22Rv1 (cell line): ENCODE data around the gene UACA.
"Not testable (repeated sequence)": the region's sequence is repeated elsewhere in the genome, so short reads cannot be mapped to it uniquely, and the experiment has no call there.

Experiments used
- H3K27ac ChIP-seq: fragments of 450-650 bp; 2 replicates; pipeline ENCODE4 v1.5.1; 2017
- CTCF ChIP-seq: fragments of 450-650 bp; IDR thresholded peaks from 2 replicates; pipeline ENCODE4 v1.5.1; 2017; ENCODE audit warnings: mild to moderate bottlenecking
- ZFX ChIP-seq: fragments of 450-650 bp; IDR thresholded peaks from 2 replicates; pipeline ENCODE4 v1.6.1; 2017; ENCODE audit warnings: antibody characterized with exemption, borderline replicate concordance

UACA gene

GRCh38 chr15:70750203-70750869 is 13.0 kb downstream of the UACA start:
- H3K27ac ChIP-seq: no peak overlapping the region
- TF ChIP-seq ZFX (no peak), CTCF (no peak)

- no peak for TF ChIP-seq CTCF
- no peak for TF ChIP-seq ZFX
- no peak overlapping the region for H3K27ac ChIP-seq
Measured at GRCh38 chr15:70748281-70748747, 15.0 kb downstream of the UACA start.

GRCh38 chr15:70746598-70746997 is 16.8 kb downstream of the UACA start:
- not testable (repeated sequence) for H3K27ac ChIP-seq

GRCh38 chr15:70742928-70743327 is 20.4 kb downstream of the UACA start:
- H3K27ac ChIP-seq: no peak overlapping the region
- TF ChIP-seq CTCF (no peak), ZFX (no peak)

GRCh38 chr15:70741677-70742293 is 21.6 kb downstream of the UACA start:
- H3K27ac ChIP-seq: no peak overlapping the region
- TF ChIP-seq CTCF (no peak), ZFX (no peak)

GRCh38 chr15:70741107-70741531 is 22.2 kb downstream of the UACA start:
- H3K27ac ChIP-seq: no peak overlapping the region
- TF ChIP-seq ZFX (no peak), CTCF (no peak)

- H3K27ac ChIP-seq: not testable (repeated sequence)
Measured at GRCh38 chr15:70735040-70735439, 28.3 kb downstream of the UACA start.

GRCh38 chr15:70729164-70729563 is 34.2 kb downstream of the UACA start:
- TF ChIP-seq CTCF (no peak), ZFX (no peak)
- no peak overlapping the region for H3K27ac ChIP-seq
